ENCODE results near the gene SLC2A1. TPM values are rescaled to one million over a fixed set of nuclear protein-coding genes. Genes with fewer than 3 reads are reported as not detected.

SLC2A1 gene
- total RNA-seq, 2 donors from 2014 or later = 83.9 to 159 TPM

- peak; percentile 57 for DNase-seq (ENCODE audit: low spot score)
- Histone ChIP-seq H3K4me3 (no peak overlapping the region), H3K27ac (peak overlapping the region; percentile 81 to 83), H3K9me3 (no peaks in the 10 kb centered on the region), H3K4me1 (replicated peaks) (peaks cover 66% of the 10 kb centered on the region), H3K36me3 (no peaks in the 10 kb centered on the region), H3K27me3 (replicated peaks; ENCODE audit: insufficient read depth) (no peaks in the 10 kb centered on the region)
- intact Hi-C loops (cut with DNase I) = no loop called here
- 52% methylated on average over 14 of the region's 14 CpGs for WGBS
- TF ChIP-seq CTCF (IDR thresholded peaks at IDR 0.05) = no peak
- TF ChIP-seq POLR2AphosphoS5 (IDR thresholded peaks at IDR 0.05) = peak; percentile 39
- no peak for TF ChIP-seq POLR2A (IDR thresholded peaks at IDR 0.05)
These were observed 17.6 kb downstream of the SLC2A1 start for GRCh38 chr1:42940851-42941639.

- H3K27ac ChIP-seq = peak overlapping the region; percentile 17
- H3K27me3 ChIP-seq (replicated peaks; ENCODE audit: insufficient read depth) = no peaks in the 10 kb centered on the region
- WGBS = 71% methylated on average over 14 of the region's 14 CpGs
- DNase-seq (ENCODE audit: low spot score) = no peak
- no peak overlapping the region for H3K4me3 ChIP-seq
- H3K4me1 ChIP-seq (replicated peaks) = peaks cover 60% of the 10 kb centered on the region
- no peaks in the 10 kb centered on the region for H3K36me3 ChIP-seq
- intact Hi-C loops (cut with DNase I) = no loop called here
- TF ChIP-seq CTCF (IDR thresholded peaks at IDR 0.05) = no peak
- TF ChIP-seq POLR2AphosphoS5 (IDR thresholded peaks at IDR 0.05) = peak; percentile 28
- H3K9me3 ChIP-seq = no peaks in the 10 kb centered on the region
These were observed 19.7 kb downstream of the SLC2A1 start for GRCh38 chr1:42938645-42939615.

- Histone ChIP-seq H3K4me1 (replicated peaks) (peaks cover 55% of the 10 kb centered on the region), H3K27me3 (replicated peaks; ENCODE audit: insufficient read depth) (no peaks in the 10 kb centered on the region), H3K36me3 (no peaks in the 10 kb centered on the region), H3K4me3 (no peak overlapping the region), H3K27ac (peak overlapping the region; percentile 17 to 28), H3K9me3 (no peaks in the 10 kb centered on the region)
- TF ChIP-seq POLR2A (IDR thresholded peaks at IDR 0.05) (no peak), CTCF (IDR thresholded peaks at IDR 0.05) (no peak), POLR2AphosphoS5 (IDR thresholded peaks at IDR 0.05) (no peak)
- peak; percentile 37 for DNase-seq (ENCODE audit: low spot score)
- WGBS = 71% methylated on average over 6 of the region's 6 CpGs
- intact Hi-C loops (cut with DNase I) = no loop called here
These were observed 20.6 kb downstream of the SLC2A1 start for GRCh38 chr1:42937836-42938644.

GRCh38 chr1:42937141-42937696, 21.4 kb downstream of the SLC2A1 start:
- Histone ChIP-seq H3K4me3 (no peak overlapping the region), H3K27ac (peak overlapping the region; percentile 17 to 28), H3K4me1 (replicated peaks) (peaks cover 55% of the 10 kb centered on the region), H3K36me3 (no peaks in the 10 kb centered on the region), H3K9me3 (no peaks in the 10 kb centered on the region), H3K27me3 (replicated peaks; ENCODE audit: insufficient read depth) (no peaks in the 10 kb centered on the region)
- peak; percentile 49 for DNase-seq (ENCODE audit: low spot score)
- WGBS = 79% methylated on average over 6 of the region's 6 CpGs
- TF ChIP-seq POLR2A (IDR thresholded peaks at IDR 0.05) (no peak), CTCF (IDR thresholded peaks at IDR 0.05) (peak in 2 of 4 experiments; percentile 20 to 29), POLR2AphosphoS5 (IDR thresholded peaks at IDR 0.05) (peak; percentile 61)
- intact Hi-C loops (cut with DNase I) = no loop called here
